Coronary artery (tissue), 2 donors: ENCODE measurements around the gene SAE1.
A peak's percentile ranks its signal among the peaks of the same experiment; 100 is the strongest.

Experiments used
- DNase-seq: peaks from one replicate; pipeline ENCODE4 v3.0.0-alpha.2; 2017; ENCODE audit warnings: low spot score
- H3K27ac ChIP-seq, 2 donors: fragments of 200-600 bp; sonication (generic); one replicate each; pipeline ENCODE4 v1.5.1; 2016 to 2019
- H3K4me3 ChIP-seq: fragments of 200-600 bp; sonication (generic); 2 replicates; pipeline ENCODE4 v1.5.1; 2016; ENCODE audit warnings: mild to moderate bottlenecking, moderate library complexity
- CTCF ChIP-seq: fragments of 200-600 bp; sonication (generic); IDR thresholded peaks from one replicate; pipeline ENCODE4 v1.5.1; 2019; ENCODE audit warnings: antibody characterized with exemption

SAE1 gene

GRCh38 chr19:47120470-47121067 lies 10.1 kb upstream of the SAE1 start:
- no peak for DNase-seq
- TF ChIP-seq CTCF, result no peak
- Histone ChIP-seq H3K27ac (no peak overlapping the region), H3K4me3 (no peak overlapping the region)

- peak overlapping the region in 1 of 2 donors; percentile 35 for H3K27ac ChIP-seq
- DNase-seq, result no peak
- TF ChIP-seq CTCF, result no peak
- no peak overlapping the region for H3K4me3 ChIP-seq
Measured at GRCh38 chr19:47122359-47123335, 8.0 kb upstream of the SAE1 start.

GRCh38 chr19:47123406-47123805 lies 7.2 kb upstream of the SAE1 start:
- H3K4me3 ChIP-seq, result no peak overlapping the region
- no peak for DNase-seq
- no peak for TF ChIP-seq CTCF
- no peak overlapping the region for H3K27ac ChIP-seq

- no peak overlapping the region for H3K27ac ChIP-seq
- no peak overlapping the region for H3K4me3 ChIP-seq
- DNase-seq, result no peak
- TF ChIP-seq CTCF, result peak; percentile 70
Measured at GRCh38 chr19:47124937-47125668, 5.5 kb upstream of the SAE1 start.

- no peak overlapping the region for H3K27ac ChIP-seq
- no peak for TF ChIP-seq CTCF
- H3K4me3 ChIP-seq, result no peak overlapping the region
- no peak for DNase-seq
Measured at GRCh38 chr19:47125669-47125938, 5.0 kb upstream of the SAE1 start.

GRCh38 chr19:47129579-47129978 lies 1.1 kb upstream of the SAE1 start:
- no peak overlapping the region for H3K4me3 ChIP-seq
- no peak overlapping the region for H3K27ac ChIP-seq

More at GRCh38 chr19:47129579-47129978, 1.1 kb upstream of the SAE1 start:
- DNase-seq, result no peak
- no peak for TF ChIP-seq CTCF
